ENCODE results near the gene GDAP2.
"Not testable (repeated sequence)": the region's sequence is repeated elsewhere in the genome, so short reads cannot be mapped to it uniquely, and the experiment has no call there.

The GDAP2 gene, protein sequence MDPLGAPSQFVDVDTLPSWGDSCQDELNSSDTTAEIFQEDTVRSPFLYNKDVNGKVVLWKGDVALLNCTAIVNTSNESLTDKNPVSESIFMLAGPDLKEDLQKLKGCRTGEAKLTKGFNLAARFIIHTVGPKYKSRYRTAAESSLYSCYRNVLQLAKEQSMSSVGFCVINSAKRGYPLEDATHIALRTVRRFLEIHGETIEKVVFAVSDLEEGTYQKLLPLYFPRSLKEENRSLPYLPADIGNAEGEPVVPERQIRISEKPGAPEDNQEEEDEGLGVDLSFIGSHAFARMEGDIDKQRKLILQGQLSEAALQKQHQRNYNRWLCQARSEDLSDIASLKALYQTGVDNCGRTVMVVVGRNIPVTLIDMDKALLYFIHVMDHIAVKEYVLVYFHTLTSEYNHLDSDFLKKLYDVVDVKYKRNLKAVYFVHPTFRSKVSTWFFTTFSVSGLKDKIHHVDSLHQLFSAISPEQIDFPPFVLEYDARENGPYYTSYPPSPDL

GRCh38 chr1:117929343-117930172, at the start of gene GDAP2, which contains the start of gene WDR3:
Gene GDAP2, minus strand, starts transcription at chr1:117929621. Its CDS starts 9,264 bp downstream, at chr1:117920357.
Gene WDR3, plus strand, starts transcription at chr1:117929739. Its CDS starts 3,581 bp downstream, at chr1:117933320.
- peak; percentile 97 for DNase-seq

- DNase-seq: no peak
Measured at GRCh38 chr1:117976381-117976780, 47.0 kb upstream of the GDAP2 start.

GRCh38 chr1:117971777-117972176, 42.4 kb upstream of the GDAP2 start:
- DNase-seq: no peak

DNA sequence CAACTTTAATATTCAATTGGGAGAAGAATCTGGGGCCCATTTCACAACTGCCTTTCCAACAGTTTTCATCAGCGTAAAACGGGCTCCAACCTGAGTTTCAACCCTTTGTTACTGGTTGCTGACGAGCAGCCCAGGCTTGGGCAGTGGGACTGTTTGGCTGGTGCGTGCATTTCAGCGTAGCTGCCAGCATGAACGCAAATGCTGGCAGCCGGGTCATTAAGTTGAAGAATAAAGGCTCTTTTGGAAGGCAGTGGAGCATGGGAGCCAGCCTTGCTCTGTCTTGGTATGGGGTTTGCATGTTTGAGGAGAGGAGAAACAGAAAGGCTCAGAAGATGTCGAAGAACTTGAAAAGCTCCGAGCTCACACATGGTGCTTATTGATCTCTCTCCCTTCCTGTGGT, 40.8 kb upstream of the GDAP2 start:
- no peak for DNase-seq

DNA sequence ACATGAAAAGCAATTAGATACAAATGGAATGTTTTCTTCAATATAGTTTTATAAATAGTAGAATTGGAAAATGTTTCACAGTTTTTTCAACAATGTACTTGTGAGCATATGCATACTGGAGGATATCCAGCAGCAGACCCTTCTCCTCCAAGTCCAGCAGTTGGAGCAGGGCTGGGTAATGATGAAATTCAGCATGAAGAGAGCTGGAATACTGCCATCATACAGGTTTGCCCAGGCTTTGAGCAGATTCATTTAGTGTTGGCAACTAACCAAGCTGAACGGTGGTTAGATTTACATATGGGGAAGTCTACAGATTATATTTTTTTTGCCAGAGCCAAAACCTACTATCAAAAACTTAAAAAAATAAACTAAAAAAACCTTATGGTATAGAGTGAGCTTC, 38.5 kb upstream of the GDAP2 start:
- DNase-seq: peak; percentile 81

DNA sequence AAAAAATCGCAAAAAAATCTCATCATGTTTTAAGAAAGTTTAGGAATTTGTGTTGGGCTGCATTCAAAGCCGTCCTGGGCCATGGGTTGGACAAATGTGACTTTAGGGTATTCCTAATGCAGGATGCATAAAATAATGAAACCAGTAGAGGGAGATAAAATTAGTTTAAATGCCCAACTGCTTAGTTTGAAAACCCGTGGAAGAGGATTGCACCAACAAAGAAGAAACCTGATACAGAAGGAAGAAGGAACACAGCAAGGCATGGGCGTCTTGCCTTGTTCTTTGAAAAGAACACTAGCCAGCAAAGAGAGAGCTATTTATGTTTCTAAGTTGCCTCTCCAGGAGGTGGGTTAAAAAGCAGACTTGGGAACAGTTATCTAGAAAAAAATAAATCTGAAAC, 38.1 kb upstream of the GDAP2 start:
- peak; percentile 1 for DNase-seq

GRCh38 chr1:117964290-117965038, 35.0 kb upstream of the GDAP2 start:
- no peak for DNase-seq

DNA sequence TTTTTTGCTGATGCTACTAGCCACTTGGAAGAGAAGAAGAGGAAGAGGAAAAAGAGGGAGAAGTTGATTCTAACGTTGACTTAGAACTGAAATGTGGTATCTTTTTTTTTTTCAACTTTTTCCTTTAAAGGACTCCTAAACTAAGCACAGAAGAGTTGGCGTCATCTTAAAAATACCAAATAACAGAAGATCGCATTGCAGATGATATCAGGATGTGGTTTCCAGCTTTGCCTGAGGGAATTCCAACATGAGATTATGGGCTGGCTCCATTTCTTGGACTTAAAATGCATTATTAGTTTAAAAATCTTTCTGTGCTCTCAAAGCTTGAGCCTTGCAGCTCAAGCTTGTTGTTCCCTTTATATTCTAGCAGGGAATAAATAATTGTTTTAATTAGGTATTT, 29.9 kb upstream of the GDAP2 start:
- no peak for DNase-seq

GRCh38 chr1:117952386-117952785, 23.0 kb upstream of the GDAP2 start:
- DNase-seq: no peak

DNA sequence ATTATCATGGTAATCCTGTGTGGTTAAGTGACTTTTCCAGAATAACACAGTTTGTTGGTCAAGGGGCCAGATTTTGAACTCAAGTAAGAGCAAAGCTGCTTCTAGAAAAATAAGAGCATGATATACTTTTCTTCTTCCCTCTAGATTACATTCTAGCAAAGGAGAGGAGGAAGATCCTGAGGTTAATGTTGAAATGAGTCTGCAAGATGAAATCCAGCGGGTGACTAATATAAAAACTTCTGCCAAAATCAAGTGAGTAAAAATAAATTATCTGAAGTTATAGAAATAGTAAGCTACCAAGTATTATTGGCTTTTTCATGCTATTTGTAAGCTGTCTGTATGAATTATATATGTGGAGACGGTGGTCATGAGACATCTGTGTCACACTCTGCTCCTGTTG, 12.9 kb upstream of the GDAP2 start:
- DNase-seq: no peak

GRCh38 chr1:117933769-117934168, 4.3 kb upstream of the GDAP2 start:
- no peak for DNase-seq

DNA sequence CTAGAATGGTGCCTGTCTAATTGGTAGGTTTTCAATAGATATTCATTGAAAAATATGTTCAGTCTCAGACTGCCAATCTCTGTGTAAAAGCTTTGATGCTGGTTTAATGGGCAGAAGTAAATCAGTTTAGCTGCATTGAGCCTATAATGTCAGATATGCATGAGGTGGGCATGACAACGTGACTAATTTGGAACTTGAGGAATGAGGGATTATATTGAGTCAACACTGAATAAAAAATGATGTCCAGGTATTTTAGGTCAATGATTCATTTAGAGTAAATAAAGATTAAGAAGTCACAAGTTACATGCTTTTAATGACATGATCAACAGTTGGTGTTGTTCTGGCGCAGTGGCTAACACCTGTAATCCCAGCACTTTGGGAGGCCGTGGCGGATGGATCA, 3.2 kb upstream of the GDAP2 start:
- DNase-seq: no peak

DNA sequence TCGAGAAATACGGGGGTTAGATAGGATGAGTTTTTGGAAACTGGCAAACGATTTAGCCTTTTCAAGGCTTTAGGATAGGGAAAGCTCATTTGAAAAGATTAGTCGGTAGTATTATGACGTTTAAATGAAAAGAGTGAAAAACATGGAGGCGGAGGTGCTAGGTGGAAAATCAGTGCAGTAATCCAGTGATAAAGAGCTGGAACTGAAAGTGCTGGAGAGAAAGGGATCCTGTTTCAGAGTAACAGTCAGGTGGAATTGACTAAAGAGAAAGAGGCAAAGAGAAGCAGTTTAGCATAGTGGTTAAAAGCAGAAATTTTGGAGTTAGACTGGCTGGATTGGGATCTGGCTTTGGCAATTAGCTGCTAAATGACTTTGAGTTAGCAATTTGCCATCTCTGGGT, 1.1 kb upstream of the GDAP2 start:
- no peak for DNase-seq

DNA sequence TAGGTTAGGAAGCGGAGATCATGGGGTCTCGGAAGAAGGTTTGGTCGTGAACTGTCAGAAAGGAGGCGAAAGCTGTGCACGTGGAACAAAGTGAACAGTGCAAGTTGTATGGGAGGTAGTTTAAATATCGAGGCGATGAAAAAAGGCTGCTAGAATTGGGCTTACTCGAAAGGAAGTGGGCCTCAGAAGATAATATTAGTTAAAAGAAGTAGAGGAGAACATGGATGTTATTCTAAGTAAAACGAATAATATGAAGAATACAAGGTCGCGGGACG, 689 bp upstream of the GDAP2 start:
- DNase-seq: no peak

- DNase-seq: peak; percentile 21
Measured at GRCh38 chr1:117928881-117929342, 509 bp downstream of the GDAP2 start.

DNA sequence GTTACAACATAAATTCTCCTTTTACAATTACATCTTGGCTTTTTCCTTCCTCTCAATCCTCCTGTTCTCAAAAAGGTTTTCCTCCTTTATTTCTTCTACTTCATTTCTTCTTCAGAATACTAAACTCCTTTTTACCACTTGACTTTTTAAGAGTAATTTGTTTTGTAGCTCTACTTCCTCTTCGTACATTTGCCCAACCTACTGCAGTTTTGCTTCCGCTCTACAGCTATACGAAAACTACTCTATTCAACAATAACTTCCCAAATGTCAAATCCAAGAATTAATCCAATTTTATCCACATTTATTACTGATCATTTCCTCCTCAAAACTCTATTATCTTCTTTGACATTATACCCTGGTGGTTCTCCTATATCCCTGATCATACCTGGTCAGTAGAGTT, 3.4 kb downstream of the GDAP2 start:
- DNase-seq: no peak

DNA sequence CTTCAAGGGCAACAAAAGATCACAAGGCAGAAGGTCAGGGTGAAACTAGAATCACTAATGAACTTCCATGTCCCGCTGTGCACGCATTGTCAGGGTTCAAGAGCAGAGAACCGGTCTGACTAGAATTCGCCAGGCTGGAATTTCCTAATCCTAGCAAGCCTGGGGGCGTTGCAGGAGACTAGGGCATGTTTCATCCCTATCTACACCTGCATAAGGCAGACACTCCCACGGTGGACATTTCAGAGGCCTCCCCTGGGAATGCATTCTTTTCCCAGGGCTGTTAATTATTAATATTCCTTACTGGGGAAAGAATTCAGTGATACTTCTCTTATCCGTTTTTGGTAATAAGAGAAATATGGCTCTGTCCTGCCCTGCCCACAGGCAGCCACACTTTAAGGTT, 6.7 kb downstream of the GDAP2 start:
- not testable (repeated sequence) for DNase-seq

- DNase-seq: no peak
Measured at GRCh38 chr1:117921991-117922390, 7.4 kb downstream of the GDAP2 start.

DNA sequence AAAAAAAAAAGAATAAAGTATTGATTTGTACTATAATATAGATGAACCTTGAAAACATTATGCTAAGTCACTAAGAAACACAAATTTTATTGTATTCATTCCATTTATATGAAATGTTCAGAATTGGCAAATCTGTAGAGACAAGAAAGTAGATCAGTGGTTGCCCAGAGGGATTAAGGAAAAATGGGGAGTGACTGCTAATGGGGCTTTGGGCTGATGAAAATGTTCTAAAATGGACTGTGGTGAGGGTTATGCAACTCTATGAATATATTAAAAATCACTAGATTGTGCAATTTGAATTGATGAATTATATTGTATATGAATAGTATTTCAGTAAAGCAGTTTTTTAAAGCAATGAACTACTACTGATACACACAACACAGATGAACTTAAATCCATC, 10.0 kb downstream of the GDAP2 start:
- no peak for DNase-seq

GRCh38 chr1:117911051-117911450, 18.4 kb downstream of the GDAP2 start:
- DNase-seq: no peak

GRCh38 chr1:117905019-117905418, 24.4 kb downstream of the GDAP2 start:
- no peak for DNase-seq

DNA sequence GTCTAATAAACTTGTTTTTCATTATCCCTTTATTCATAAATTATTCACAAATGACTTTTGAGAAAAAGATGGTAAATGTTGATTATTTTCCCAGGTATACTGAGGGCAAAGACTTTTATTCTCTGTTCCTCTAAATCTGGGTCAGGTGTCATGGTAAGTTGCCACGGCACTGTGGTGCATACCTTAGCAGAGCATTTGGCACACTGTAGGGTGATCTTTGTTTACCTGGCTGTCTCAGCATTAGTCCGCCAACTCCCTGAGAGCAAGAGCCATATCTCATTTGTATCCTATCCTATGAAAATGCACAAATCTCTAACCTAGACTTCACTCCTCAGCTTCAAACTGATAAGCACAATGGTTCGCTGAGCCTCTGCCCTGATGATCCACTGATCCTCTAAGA, 24.9 kb downstream of the GDAP2 start:
- DNase-seq: no peak

DNA sequence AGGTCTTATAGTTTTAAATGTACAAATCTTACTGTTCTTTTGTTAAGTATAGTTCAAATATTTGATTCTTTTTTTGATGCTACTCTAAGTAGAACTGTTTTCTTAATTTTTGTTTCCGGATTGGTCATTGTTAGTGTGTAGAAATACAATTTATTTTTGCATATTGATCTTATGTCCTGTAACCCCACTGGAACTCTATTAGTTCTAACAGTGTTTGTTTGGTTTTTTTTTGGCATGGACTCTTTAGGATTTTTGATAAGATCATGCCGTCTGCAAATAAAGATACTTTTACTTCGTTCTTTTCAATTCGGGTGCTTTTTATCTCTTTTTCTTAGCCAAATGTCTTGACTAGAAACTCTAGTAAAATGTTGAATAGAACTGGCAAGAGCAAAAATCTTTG, 26.5 kb downstream of the GDAP2 start:
- DNase-seq: no peak
